ENCODE results near the gene LRRC28.

The LRRC28 gene

DNA sequence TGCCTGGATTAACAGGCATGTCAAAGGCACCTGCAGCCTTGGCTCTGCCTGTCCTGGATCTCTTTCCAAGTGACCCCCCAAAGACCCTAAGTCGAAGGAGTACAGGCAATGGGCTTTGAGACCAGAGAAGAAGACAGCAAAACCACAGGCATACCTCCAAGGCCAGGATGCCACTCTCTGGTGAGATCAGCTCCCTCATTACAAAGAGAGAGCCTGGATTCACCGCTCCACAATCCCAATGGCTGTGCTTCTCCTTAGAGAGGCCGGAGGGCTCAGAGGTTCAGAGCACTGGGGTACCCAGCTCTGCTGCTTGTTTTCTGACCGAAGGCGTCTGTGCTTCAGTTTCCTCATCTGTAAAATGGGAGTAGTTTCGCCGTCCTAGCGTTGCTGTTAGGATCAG lies 160.0 kb downstream of the LRRC28 start:
- Mint-ChIP-seq H3K36me3 (no peaks in the 10 kb centered on the region), H3K4me1 (peaks cover 4 to 21% of the 10 kb centered on the region in 2 donors), H3K4me3 (no peak overlapping the region), H3K27me3 (no peaks in the 10 kb centered on the region), H3K27ac (no peak overlapping the region), H3K9me3 (no peaks in the 10 kb centered on the region)
- ATAC-seq (replicated peaks) (no peak), DNase-seq (no peak)

DNA sequence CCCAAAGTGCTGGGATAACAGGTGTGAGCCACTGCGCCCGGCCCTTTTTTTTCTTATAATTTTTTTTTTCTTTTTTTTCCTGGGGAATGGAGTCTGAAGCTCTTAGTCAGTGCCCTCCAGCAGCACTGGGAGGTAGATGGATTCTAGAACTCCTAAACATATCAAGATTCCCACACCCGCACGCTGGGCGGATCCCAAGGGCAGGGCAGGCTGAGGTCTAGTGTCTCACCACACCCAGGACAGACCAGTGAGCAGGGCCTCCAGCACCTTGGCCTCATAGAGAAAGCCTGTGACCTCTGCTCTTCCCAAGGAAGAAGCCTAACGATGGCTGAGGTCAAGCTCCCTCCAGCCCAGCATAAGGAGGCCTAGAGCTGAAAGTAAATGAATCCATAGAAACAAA lies 160.8 kb downstream of the LRRC28 start:
- ATAC-seq (replicated peaks) = no peak
- Mint-ChIP-seq H3K36me3 (no peaks in the 10 kb centered on the region), H3K27me3 (no peaks in the 10 kb centered on the region)

DNA sequence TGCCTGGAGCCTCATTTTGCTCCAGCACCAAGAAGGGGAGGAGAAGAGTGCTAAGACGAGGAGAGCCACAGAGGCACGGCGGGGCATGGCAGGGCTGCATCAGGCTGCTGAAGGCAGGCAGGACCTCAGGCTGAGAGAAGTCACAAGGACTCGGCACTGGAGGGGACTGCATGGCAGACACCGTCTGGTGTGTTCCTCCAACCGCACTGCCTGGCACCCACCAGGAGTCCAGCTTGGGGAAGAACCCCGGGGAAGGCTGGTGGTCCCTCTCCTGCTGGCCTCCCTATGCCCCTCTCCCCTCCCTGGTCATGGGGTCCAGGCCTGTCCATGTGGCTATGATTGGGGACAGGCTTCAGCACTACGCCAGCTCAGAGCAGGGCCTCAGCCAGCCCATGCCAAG lies 161.3 kb downstream of the LRRC28 start:
- peaks cover 4 to 15% of the 10 kb centered on the region in 2 donors for H3K4me1 Mint-ChIP-seq
- H3K36me3 Mint-ChIP-seq = no peaks in the 10 kb centered on the region
- no peaks in the 10 kb centered on the region for H3K9me3 Mint-ChIP-seq
- no peak overlapping the region for H3K4me3 Mint-ChIP-seq
- DNase-seq (no peak), ATAC-seq (replicated peaks) (no peak)
- H3K27ac Mint-ChIP-seq = no peak overlapping the region
- H3K27me3 Mint-ChIP-seq = no peaks in the 10 kb centered on the region

More for the DNA sequence above, 160.8 kb downstream of the LRRC28 start:
- no peak for DNase-seq
- H3K4me1 Mint-ChIP-seq = peaks cover 4 to 19% of the 10 kb centered on the region in 2 donors
- no peak overlapping the region for H3K4me3 Mint-ChIP-seq
- no peaks in the 10 kb centered on the region for H3K9me3 Mint-ChIP-seq
- peak overlapping the region; percentile 9 for H3K27ac Mint-ChIP-seq

DNA sequence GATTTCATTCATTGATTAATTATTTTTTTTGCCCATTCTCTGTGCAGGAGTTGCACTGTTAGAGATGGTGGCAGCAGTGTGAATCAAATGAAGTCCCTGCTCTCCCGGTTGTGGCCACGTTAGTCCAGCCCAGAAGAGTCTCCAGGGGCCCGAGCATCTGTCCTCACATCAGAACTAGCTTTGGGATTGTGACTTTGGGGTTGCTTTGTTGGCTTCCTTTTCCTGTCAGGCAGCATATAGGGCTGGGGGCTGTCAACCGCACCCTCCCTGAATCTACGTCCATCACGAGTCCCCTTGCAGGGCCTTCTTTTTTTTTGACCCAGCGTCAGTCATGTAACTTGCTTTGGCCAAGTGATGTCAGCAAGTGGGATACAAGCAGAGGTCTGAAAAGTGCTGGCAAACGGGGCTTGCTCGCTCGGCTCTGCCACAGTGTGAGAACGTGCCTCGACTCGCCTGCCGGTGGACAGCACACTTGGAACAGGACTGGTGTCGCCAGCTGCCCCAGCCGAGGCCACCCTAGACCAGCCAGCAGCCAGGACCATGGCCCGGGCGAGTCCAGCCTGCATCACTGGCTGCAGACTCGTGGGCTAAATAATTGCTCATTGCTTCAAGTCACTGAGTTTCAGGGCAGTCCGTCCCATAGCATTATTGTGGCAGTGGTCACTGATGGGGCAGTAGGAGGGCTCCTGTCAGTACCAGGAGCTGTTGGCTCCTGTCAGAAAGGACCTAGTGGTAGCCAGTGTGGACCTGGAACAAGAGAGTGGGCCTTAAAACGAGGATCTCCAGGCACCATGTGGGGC lies 162.9 kb downstream of the LRRC28 start:
- ATAC-seq (replicated peaks) = no peak
- Mint-ChIP-seq H3K4me3 (no peak overlapping the region), H3K27me3 (no peaks in the 10 kb centered on the region), H3K36me3 (peaks cover 0 to 3% of the 10 kb centered on the region in 2 donors), H3K4me1 (peaks cover 1 to 3% of the 10 kb centered on the region in 2 donors), H3K27ac (no peak overlapping the region), H3K9me3 (peaks cover 0 to 2% of the 10 kb centered on the region in 2 donors)
- DNase-seq = no peak

DNA sequence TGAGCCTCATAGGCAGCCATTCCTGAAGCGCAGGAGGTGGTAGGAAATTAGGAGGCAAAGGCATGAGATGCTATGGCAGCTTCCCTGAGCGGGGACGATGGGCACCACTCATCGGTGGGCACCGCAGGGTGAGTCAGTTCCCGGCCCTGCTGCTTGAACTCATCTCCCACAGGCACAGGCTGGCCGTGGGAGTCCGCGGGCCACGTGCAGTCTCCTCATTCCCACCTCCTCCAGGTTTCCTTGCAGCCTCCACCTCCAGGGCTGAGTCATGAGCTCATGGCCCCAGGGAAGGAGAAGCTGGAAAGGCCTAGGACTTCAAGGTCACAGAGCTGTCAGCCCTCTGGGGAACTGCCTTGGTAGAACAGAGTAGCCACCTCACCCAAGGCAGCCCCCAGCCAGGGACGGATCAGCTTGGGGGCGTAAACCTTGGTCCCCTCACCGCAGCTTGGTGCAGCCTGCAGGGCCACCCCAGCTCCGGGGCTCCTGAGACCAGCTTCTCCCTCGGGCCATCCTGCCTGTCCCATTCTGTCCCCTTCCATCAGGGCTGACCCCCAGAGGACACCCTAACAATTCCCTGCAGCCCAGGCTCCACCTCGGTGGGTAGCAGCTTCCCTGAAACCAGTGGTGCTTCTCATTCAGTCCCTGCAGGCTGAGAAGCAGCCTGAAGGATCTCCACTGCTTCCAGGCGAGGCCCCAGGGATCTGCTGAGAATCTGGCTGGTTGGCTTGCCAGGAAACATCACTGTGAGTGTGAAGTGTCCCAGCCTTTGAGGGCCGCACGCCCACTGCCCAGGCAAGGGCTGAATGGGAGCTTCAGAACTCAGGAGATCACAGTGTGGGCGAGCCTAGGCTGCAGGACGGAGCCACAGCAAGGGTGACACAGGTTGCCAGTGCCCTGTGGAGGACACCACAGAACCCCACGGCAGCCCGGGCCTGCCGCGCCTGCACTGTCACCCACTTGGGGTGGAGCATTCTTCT lies 163.8 kb downstream of the LRRC28 start:
- Mint-ChIP-seq H3K36me3 (peaks cover 0 to 3% of the 10 kb centered on the region in 2 donors), H3K27ac (no peak overlapping the region), H3K9me3 (peaks cover 0 to 2% of the 10 kb centered on the region in 2 donors), H3K27me3 (no peaks in the 10 kb centered on the region), H3K4me3 (no peak overlapping the region), H3K4me1 (no peaks in the 10 kb centered on the region)
- no peak for DNase-seq
- no peak for ATAC-seq (replicated peaks)

DNA sequence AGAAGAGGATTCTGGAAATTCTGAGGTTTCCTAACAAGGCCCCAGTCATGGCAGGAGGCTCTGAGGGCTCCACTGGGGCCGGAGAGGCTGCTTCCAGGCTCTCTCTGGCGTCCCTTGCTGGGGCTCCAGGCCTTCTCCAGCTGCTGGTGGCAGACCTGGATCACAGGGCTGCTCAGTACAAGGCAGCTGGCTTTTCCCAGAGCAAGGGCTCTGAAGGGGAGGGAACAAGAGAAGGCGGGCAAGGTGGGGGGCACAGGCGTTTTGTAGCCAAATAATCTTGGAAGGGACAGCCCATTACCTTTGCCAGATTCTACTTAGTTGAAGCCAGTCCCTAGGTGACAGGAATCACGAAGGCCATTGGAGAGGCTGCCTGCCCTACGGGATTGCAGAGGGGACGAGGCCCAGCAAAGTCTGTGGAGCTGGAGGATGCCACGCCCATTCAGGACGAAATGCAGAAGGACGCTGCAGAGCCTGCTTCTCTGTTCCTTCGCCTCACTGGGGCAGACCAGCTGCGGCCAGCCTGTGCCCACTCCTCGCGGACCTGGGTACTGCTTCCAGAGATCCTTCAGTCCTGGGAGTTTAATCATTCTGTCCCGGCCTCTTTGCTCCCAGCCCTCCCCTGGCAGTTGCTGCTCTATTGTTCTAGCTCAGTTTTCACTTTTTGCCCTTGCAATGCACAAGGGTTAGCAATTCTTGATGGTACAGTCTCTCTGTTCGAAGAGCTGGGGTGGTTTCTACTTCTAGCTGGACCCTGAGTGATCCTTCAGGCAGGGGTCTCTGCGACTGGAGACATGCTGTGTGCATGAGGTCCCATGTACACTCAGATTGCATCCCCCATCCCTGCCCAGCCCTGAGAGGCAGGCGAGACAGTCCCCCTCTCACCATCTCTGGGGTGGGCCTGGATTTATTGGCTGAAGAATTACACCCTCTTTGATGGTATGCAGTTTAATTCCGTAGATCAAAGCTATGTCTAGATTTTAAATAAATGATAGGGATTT lies 165.2 kb downstream of the LRRC28 start:
- Mint-ChIP-seq H3K36me3 (peaks cover 0 to 3% of the 10 kb centered on the region in 2 donors), H3K4me3 (no peak overlapping the region), H3K27me3 (no peaks in the 10 kb centered on the region), H3K4me1 (peaks cover 7% of the 10 kb centered on the region in 2 donors), H3K27ac (no peak overlapping the region), H3K9me3 (peaks cover 0 to 2% of the 10 kb centered on the region in 2 donors)
- DNase-seq (no peak), ATAC-seq (replicated peaks) (no peak)

DNA sequence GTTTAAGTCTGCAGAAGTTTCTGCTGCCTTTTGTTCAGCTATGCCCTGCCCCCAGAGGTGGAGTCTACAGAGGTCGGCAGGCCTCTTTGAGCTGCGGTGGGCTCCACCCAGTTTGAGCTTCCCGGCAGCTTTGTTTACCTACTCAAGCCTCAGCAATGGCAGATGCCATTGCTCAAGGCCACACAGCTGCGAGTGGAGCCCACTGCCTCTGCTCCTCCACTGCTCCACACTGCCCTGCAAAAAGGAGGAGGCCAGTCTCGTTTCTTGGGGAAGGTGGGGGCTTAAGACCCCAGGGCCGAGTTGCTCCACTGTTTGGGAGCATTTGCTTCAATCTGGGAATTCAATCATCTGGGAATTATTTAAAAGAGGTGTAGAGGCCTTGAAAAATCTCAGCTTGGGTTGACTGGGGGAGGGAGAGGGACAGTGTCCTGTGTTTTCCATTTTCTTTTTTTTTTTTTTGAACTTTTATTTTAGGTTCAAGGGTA lies 169.9 kb downstream of the LRRC28 start:
- H3K9me3 Mint-ChIP-seq = peaks cover 0 to 2% of the 10 kb centered on the region in 2 donors
- ATAC-seq (replicated peaks) (no peak), DNase-seq (no peak)
- H3K27ac Mint-ChIP-seq = no peak overlapping the region
- no peak overlapping the region for H3K4me3 Mint-ChIP-seq
- peaks cover 25 to 35% of the 10 kb centered on the region in 2 donors for H3K4me1 Mint-ChIP-seq
- peaks cover 0 to 3% of the 10 kb centered on the region in 2 donors for H3K36me3 Mint-ChIP-seq
- H3K27me3 Mint-ChIP-seq = no peaks in the 10 kb centered on the region

DNA sequence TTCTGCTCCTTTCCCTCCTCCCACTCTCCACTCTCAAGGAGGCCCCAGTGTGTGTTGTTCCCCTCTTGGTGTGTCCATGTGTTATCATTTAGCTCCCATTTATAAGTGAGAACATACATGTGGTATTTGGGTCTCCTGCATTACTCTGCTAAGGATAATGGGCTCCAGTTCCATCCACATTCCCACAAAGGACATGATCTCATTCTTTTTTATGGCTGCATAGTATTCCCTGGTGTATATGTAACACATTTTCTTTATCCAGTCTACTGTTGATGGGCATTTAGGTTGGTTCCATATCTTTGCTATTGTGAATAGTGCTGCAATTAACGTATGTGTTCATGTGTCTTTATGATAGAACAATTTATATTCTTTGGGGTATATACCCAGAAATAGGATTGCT lies 170.5 kb downstream of the LRRC28 start:
- DNase-seq = no peak
- H3K4me1 Mint-ChIP-seq = peaks cover 27 to 37% of the 10 kb centered on the region in 2 donors
- H3K9me3 Mint-ChIP-seq = peaks cover 0 to 2% of the 10 kb centered on the region in 2 donors
- no peak for ATAC-seq (replicated peaks)
- H3K27ac Mint-ChIP-seq = no peak overlapping the region
- H3K36me3 Mint-ChIP-seq = peaks cover 0 to 3% of the 10 kb centered on the region in 2 donors
- no peaks in the 10 kb centered on the region for H3K27me3 Mint-ChIP-seq
- no peak overlapping the region for H3K4me3 Mint-ChIP-seq

DNA sequence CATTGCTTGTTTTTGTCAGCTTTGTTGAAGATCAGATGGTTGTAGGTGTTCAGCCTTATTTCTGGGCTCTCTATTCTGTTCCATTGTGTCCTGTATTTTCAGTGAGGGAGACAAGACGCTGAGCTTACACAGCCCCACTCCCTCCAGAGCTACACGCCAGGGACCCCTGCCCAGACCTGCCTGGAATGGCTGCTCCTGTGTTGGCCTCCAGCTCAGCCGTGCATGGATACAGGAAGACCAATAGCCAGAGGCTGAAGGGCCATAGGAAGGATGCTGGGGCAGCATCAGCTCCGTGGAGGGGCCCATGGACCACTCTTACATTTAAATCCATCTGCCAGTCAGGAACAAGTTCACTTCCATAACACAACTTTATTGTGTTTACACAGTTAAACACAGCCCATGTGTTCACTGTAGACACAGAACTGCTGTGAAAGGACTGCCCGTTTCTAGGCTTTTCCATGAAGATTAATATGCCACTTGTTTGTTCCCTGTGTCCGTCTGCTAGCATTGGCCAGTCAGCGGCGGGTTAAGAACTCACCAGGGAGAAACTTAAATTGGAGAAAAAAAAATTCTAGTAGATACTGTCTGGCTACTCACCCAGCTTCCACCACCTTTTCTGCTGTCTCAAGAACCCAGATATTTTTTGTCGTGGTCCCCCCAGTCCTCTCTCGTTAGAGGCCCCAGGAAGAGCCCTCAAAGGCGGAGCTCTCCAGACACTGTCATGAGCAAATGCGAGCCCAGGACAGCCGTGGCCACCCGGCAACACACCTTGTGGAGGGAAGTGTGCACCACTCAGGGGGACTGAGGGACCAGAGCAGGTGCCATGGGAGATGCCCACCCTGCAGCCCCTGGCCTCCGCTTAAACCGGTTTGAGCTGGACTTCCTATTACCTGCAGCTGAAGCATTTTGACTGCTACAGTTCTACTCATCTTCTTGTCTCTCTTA lies 172.2 kb downstream of the LRRC28 start:
- Mint-ChIP-seq H3K4me1 (peaks cover 35 to 45% of the 10 kb centered on the region in 2 donors), H3K27me3 (no peaks in the 10 kb centered on the region), H3K9me3 (peaks cover 0 to 2% of the 10 kb centered on the region in 2 donors), H3K36me3 (peaks cover 0 to 3% of the 10 kb centered on the region in 2 donors), H3K4me3 (no peak overlapping the region), H3K27ac (no peak overlapping the region)
- ATAC-seq (replicated peaks) (no peak), DNase-seq (no peak)

DNA sequence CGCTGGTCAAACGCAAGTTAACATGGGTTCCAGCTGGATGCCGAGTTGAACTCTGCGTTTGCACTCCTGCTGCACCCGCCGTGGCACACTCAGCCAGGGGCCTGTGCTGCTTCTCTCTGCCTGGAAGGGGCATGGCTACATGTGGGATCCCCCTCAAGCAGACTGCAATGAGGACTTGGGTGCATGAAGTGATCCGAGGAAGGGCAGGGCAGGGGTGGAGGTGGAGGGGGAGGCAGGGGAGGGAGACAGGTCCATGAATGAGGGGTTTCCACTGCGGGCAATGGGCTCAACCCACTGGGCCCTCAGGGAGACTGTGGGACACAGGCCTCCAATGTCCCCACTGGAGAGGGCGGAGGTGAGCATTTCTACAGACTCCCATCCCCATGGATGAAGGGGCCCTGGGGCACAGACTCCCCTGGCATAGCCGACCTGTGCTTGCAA lies 172.9 kb downstream of the LRRC28 start:
- H3K4me3 Mint-ChIP-seq = no peak overlapping the region
- no peak overlapping the region for H3K27ac Mint-ChIP-seq
- H3K4me1 Mint-ChIP-seq = peaks cover 35 to 50% of the 10 kb centered on the region in 2 donors
- H3K36me3 Mint-ChIP-seq = no peaks in the 10 kb centered on the region
- H3K9me3 Mint-ChIP-seq = no peaks in the 10 kb centered on the region
- H3K27me3 Mint-ChIP-seq = no peaks in the 10 kb centered on the region
- ATAC-seq (replicated peaks) (no peak), DNase-seq (no peak)

DNA sequence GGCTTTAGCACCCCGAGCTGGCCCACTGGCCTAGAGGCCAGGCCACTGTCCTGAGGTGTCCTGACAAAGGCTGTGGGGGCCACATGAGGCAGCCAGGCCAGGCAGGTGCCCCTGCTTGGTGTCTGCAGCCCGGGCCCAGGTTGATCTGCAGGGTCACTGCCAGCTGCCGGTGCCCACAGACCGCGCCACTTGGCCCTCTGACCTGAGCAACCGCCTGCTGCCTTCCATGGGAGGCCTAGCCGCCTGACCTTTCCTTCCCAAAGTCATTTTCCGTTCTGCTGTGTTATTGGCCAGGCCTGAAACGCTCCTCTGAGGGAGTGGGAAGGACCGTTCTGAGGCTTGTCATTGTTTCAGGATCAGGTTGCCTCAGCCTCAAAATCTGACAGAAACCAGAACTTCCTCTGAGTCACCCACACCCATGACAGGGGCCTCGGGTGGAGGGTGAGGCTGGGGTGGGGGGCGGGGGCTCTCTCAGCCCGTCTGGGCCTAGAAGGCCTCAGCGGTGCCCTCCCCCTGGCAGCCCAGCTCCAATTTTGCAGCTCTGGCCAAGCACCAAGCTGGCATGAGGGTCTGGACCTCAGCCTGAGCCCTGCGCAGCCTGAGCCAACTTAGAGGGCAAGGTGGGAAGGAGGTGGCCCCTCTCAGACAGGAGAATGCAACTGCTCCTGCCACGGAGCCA lies 173.8 kb downstream of the LRRC28 start:
- Mint-ChIP-seq H3K9me3 (no peaks in the 10 kb centered on the region), H3K36me3 (no peaks in the 10 kb centered on the region), H3K27me3 (no peaks in the 10 kb centered on the region), H3K4me1 (peaks cover 37 to 50% of the 10 kb centered on the region in 2 donors), H3K4me3 (peak overlapping the region; percentile 20 to 34), H3K27ac (peak overlapping the region; percentile 67)
- peak; percentile 93 to 97 for ATAC-seq (replicated peaks)
- peak; percentile 31 for DNase-seq

DNA sequence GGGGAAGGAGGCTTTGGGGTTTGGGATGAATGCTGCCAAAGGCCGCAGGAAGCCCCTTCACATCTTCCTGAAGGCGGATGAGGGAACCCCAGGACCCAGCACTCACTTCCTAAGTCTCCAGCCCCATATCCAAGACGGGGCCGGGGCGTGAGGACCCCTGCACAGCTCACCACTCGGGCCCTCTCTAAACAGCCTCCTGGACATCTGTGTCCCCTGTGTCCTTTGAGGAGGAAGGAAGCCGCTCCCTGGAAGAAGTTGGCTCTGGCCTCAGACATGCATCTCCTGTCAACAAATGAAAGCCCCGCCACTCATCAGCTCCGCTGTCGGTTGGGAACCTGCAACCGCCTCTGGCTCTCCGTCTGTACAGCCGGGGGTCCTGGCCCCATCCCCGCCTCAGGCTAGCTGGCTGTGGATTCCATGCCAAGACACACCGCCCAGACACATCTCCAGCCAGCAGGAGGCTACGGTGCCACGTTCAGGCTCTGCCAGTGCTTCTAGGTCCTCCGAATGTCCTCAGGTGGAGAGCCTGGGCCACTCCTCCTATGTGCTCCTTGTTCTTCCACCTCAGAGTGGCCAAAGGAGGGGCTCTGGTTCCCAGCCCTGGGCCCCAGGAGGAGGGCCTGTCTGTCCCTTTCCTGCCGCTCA lies 174.5 kb downstream of the LRRC28 start:
- Mint-ChIP-seq H3K27ac (peak overlapping the region; percentile 88), H3K4me1 (peaks cover 33 to 50% of the 10 kb centered on the region in 2 donors), H3K27me3 (no peaks in the 10 kb centered on the region), H3K4me3 (peak overlapping the region in 1 of 2 donors; percentile 28), H3K9me3 (no peaks in the 10 kb centered on the region), H3K36me3 (no peaks in the 10 kb centered on the region)
- ATAC-seq (replicated peaks) = peak in 1 of 2 donors; percentile 6
- DNase-seq = no peak
